NCI-H2196 treated with DMSO at 0.1 percent for 48 hours (cell line): ENCODE data around the gene RHEB.

Experiments used
- DNase-seq: peaks from one replicate; lab custom pipeline; 2025; ENCODE audit not compliant: unreplicated experiment; lab: John Stamatoyannopoulos, UW

RHEB gene

GRCh38 chr7:151451156-151451555 is 68.5 kb downstream of the RHEB start:
- DNase-seq: no peak

DNA sequence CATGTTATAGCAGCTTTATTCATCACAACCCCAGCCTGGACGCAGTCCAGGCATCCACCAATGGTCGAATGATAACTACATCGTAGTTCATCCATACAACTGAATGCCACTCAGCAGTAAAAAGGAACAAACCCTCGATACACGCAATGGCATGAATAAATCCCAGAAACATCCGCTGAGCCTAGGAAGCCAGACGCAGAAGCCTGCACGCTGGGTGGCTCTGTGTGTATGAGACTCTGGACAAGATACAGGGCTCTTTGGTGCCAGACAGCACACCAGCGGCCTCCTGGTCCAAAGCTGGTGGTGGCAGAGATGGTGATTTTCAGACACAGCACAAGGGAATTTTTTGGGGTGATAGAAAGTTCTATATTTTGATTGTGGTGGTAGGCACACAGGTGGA is 69.7 kb downstream of the RHEB start:
- DNase-seq: no peak

DNA sequence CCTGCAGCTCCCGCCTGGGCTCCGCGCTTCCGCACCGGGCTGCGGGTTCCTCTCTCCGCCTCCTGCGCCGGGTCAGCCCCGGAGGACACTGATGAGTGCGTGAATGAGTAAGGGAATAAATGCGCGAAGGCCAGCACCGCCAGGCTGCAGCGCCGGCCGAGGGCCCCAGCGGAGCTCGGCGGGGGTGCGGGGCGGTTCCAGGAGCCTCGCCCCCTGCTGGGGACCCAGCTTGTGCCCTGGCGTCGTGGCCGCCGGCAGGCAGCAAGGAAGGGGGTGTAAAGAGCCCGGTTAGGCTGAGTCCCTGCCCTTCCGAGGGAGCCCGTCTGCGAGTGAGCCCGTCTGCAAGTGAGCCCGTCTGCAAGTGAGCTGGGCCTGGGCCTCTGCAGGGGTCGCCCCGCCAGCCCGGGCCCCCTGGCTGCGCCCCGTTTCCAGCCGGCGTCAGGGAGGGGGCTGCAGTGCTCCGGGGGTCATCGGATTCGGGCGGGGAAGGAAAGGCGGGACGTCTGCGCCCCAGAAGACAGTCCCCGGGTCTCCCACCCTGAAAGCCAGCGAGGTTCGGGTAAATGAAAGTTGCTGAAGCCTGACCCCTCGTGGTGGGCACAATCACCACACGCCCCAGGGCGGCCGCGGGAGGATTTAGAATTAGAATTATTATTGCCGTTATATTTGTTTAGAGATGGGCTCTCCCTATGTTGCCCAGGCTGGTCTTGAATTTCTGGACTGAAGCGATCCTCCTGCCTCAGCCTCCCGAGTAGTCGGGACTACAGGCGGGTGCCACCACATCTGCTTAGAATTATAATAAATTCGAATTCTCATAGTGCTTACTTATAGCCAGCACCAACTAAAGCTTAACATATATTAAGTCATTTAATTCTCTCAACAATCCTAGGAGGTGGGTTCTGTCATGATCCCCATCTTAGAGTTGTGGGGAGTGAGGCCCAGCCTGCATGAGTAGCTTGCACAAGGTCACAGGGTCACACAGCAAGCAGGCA is 71.1 kb downstream of the RHEB start:
- no peak for DNase-seq

DNA sequence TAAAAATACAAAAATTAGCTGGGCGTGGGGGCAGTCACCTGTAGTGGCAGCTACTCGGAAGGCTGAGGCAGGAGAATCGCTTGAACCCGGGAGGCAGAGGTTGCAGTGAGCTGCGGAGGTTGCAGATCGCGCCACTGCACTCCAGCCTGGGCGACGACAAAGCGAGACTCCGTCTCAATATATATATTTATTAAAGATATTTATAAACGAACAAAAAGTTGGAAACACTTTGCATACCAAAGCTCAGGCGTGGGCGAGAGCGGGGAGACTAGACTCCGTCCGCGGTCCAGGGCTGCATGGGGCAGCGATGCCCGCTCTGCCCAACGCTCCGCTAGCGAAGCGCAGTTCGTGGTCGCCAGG is 71.8 kb downstream of the RHEB start:
- no peak for DNase-seq

GRCh38 chr7:151447312-151447711 is 72.4 kb downstream of the RHEB start:
- DNase-seq: no peak

GRCh38 chr7:151446412-151446811 is 73.3 kb downstream of the RHEB start:
- no peak for DNase-seq

DNA sequence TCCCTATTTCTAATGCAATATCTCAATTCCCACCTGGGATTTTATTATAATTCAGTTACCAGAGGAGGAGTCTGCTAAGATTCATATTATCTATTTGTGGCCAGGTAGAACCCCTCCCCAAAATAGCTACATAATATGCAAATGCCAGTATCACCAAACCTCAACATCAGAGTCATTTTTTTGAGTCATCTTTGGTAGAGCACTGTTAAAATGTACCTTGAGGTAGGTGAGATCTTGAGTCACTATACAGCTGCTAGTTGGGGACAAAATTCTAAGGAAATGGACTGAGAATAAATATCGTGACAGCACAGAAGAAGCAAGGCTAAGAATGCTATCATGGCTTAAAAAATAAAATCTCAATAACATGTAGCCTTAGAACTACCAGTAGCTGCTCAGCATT is 75.1 kb downstream of the RHEB start:
- DNase-seq: no peak

- no peak for DNase-seq
Observed at GRCh38 chr7:151442776-151443496, 76.8 kb downstream of the RHEB start.

- no peak for DNase-seq
Observed at GRCh38 chr7:151440799-151441445, 78.8 kb downstream of the RHEB start.

DNA sequence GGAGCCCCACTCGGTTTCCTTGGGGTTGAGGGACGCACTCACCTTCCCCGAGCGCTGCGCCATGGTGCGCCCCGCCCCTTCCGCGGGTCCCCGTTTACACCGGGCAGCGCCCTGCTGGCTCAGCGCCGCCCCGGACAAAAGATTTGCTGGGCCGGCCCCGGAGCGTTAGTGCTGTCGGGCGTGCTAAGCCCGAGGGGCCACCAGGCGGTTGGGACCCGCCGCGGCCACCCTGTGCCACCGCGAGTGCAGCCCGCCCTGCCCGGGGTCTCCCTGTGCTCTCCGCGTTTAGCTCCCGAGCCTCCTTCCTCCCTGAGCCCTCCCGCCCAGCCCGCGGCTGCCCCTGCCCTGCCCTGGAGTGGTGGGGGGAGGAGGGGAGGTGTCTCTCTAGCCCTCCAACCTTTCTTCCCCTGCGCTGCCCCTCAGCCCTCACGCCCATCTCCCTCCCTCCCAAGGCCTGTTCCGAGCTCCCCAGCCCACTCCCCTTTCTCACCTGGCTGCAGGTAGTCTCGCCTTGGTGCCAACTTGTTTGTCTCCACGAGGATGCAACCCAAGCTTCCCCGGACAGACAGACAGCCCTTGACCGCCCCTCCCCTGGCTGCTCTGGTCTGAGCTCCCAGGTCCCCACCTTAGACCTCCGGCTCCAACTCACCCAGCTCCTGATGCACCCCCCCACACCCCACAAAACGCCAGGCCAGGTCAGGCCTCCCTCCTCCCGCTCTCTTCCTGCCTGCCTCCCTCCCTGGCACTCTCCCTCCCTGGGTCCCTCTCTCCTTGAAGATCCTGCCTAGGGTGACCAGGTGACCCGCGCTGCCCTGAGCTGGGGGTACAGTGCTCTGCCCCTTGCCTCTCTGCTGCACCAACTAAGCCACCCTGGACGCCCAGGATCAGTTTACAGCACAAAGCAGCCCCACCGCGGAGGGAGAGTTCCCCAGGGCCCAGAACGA is 79.6 kb downstream of the RHEB start, which contains the start of gene CRYGN:
TSS of gene CRYGN (minus strand) at position 287 of the 944 bp plus-strand sequence. CDS start at position 63, 224 bp downstream.
- no peak for DNase-seq

DNA sequence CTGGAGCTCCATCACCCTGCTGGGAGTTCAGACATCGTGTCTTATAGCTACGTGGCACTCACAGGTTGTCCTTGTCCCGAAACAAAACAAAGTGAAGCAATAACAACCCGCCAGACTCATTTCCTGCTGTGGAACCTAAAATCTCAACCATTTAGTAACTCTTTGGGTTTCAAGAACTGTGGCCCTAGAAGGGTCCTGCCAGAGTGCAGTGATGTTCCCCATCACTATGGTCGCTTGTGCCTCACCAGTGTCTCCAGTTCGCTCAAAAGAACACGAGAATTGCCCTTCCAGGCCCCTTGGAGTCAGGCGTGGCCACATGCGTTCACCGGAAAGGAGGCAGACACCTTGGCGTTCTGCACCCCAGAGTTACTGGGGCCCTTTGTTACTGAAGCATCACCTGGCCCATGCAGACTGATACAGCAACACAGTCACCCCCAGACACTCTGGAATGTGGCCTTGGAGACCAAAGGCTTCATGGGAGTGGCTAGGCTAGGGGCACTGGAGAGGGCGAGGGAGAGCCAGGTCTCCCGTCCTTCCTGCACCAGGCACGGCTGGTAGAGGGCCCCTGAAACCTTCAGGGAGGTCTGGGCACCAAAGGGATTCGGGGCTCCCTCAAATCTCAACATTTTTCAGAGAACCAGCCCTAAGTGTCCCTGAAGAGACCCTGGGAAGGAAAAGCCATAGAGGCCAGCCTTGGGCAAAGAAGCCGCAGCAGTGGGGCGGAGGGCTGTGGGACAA is 80.7 kb downstream of the RHEB start:
- DNase-seq: no peak

GRCh38 chr7:151437866-151438516 is 81.7 kb downstream of the RHEB start:
- no peak for DNase-seq

DNA sequence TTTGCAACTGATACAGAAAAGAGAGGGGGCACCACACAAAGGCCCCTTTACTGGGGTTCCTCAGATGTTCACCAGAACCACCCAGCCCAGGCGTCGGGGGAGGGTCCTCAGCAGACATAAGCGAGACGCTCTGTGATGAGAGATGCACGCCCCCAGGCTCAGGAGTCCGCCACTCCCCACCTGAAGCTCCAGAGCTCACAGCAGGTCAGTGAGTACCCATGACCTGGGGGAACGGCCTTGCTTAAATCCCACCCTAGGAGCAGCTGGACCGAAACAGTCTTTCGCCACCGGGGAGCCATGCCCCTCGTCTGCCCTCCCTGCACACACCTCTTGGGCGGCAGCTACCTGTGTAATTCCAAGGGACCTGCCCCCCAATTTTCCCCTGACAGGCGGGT is 82.5 kb downstream of the RHEB start:
- DNase-seq: no peak

GRCh38 chr7:151436446-151437158 is 83.1 kb downstream of the RHEB start:
- DNase-seq: no peak

- no peak for DNase-seq
Observed at GRCh38 chr7:151435971-151436370, 83.7 kb downstream of the RHEB start.

DNA sequence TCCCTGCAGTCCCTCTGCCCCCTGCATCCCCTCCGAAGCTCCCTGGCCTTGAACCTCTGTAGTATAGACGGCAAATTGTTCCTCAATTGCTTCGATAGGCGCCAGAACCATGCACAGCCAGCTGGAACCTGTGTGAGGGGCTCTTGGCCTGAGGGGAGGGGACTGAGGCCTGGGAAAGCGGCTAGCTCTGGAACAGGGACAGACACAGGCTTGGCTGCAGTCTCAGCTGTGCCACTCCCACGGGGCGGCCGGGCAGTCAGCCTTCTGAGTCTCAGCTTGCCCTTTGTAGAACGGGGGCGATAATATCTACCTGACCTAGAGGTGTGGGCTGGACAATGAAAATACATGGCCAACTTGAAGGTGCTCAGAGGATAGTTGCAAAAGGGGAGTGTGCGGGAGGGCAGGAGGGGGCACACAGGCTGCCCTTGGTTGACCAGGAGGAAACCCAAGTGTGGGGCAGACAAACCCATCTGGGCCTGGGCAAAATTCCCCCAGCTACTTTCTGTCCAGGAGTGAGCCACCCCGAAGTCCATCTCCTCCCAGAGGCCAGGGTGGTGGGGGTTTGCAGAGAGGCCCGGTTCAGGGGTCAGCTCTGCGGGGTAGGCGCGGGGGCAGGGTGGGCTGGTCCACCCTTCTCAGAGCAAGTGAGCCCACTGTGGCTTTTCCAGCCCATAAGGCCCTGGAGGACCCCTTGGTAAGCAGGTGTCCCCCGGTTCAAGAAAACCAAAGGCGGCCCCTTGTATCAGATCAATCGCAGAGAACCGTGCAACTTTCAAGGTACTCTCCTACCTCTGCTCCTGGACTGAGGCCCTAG is 84.4 kb downstream of the RHEB start:
- no peak for DNase-seq

DNA sequence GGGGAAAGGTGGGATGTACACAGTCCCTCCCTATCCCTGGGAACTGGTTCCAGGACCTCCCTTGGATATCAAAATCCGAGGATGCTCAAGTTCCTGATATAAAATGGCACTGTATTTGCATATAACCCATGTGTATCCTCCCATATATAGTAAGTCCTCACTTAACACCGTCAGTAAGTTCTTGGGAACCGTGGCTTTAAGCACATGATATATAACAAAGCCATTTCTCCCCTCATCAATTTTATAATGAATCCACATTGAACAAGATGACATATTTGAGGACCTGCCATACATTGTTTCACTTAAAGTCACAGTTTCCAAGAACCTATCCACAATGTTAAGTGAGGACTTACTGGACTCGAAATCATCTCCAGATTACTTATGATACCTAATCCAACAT is 85.1 kb downstream of the RHEB start:
- no peak for DNase-seq
